ENCODE data around the gene MAPRE3.
"Not testable (repeated sequence)": the region's sequence is repeated elsewhere in the genome, so short reads cannot be mapped to it uniquely, and the experiment has no call there.

GRCh38 chr2:27075566-27075871, 105.1 kb downstream of the MAPRE3 start:
- not testable (repeated sequence) for TF ChIP-seq CTCF (conservative IDR thresholded peaks at IDR 0.05 in 1 of 2, IDR thresholded peaks at IDR 0.05 in 1 of 2; ENCODE audit: low read depth in 1 of 2, low read length in 2 of 2); EZH2 (IDR thresholded peaks at IDR 0.05; ENCODE audit: low read length, missing control alignments)

Measured in fibroblast of lung (primary cell).